GM19438 (cell line): Measurements from ENCODE around the gene KLC4.
"Not testable (repeated sequence)": the region's sequence is repeated elsewhere in the genome, so short reads cannot be mapped to it uniquely, and the experiment has no call there.

ENCODE experiments used
- ATAC-seq: cut with Tn5 transposase; IDR thresholded peaks from one replicate; pipeline ENCODE4 v1.9.1; 2021; ENCODE audit warnings: low read depth; ENCODE audit not compliant: unreplicated experiment

The KLC4 gene

DNA sequence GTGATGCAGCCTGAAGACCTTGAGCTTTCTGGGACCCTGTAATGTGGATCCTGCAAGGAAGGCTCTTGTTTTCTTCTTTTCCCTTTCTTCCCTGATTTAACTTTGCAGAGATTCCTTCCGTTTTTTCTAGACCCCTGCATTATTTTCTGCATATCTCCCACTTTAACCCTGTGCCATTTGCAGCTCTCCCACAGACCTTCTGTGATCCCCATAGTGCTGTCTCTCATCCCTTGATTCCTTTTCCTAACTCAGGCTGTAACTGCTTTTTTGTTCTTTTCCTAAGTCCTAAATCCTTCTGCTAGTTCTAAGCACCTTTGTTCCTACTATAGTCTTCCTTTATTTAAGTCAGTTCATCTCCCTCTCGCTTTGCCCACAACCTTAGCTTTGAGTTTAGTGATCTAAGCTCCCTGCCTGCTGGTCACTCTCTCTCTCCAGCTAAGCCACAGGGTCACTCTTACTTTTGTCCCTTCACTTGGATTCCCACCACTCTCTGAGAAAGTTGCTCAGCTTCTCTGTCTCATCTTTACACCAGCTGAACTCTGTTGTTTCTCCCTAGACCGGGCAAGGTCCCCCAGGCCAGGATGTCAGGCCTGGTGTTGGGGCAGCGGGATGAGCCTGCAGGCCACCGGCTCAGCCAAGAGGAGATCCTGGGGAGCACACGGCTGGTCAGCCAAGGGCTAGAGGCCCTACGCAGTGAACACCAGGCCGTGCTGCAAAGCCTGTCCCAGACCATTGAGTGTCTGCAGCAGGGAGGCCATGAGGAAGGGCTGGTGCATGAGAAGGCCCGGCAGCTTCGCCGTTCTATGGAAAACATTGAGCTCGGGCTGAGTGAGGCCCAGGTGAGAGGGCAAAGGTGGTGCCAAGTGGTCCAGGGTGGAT lies 1.6 kb downstream of the KLC4 start:
- no peak for ATAC-seq

DNA sequence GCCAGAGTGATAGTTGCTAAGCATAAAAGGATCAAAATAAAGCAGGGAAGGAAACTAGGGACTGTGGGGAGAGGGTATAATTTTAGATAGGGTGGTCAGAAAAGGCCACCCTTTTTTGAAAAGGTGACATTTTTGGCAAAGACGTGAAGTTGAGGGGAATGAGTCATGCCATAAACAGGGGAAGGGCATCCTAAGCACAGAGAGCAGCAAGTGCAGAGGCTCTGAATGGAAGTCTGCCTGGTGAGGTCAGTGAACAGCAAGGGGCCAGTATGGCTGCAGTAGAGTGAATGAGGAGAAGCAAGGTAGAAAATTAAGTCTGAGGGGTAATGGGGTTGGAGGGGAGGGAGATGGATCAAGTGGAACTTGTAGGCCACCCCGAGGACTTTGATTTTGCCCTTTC lies 2.4 kb downstream of the KLC4 start:
- ATAC-seq, result no peak

DNA sequence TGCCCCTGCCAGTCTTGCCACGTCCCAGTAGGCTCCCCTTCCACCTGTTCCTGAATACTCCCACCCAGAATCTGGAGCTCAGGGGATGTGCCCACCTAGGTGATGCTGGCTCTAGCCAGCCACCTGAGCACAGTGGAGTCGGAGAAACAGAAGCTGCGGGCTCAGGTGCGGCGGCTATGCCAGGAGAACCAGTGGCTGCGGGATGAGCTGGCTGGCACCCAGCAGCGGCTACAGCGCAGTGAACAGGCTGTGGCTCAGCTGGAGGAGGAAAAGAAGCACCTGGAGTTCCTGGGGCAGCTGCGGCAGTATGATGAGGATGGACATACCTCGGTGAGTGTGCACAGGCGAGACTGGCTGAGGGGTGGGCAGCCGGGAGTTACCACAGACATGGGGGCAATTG lies 3.4 kb downstream of the KLC4 start:
- ATAC-seq, result no peak

DNA sequence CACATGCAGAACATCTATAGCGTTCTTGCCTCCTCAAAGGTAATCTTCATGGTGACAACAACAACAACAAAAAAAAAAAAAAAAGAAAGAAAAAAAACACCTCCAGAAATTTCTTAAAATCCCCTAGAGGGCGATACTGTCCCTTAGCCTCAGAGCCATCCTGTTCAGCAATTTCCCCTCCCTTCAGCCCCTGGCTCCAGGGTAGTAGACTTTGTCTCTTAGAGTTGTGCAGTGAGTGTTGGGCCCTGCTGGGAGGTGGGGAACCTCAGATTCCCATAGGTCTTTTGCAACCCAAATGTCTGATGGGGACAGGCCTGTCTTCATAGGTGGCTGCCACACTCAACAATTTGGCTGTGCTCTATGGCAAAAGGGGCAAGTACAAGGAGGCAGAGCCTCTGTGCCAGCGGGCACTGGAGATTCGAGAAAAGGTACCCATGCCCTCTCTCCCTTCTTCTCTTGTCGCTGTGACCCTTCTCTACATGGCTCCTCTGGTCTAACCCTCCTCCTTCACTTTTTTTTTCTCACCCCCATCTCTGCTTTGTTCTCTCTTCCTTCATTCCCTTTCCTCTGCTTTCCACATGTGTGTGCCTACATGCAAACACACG lies 10.7 kb downstream of the KLC4 start:
- ATAC-seq, result no peak

DNA sequence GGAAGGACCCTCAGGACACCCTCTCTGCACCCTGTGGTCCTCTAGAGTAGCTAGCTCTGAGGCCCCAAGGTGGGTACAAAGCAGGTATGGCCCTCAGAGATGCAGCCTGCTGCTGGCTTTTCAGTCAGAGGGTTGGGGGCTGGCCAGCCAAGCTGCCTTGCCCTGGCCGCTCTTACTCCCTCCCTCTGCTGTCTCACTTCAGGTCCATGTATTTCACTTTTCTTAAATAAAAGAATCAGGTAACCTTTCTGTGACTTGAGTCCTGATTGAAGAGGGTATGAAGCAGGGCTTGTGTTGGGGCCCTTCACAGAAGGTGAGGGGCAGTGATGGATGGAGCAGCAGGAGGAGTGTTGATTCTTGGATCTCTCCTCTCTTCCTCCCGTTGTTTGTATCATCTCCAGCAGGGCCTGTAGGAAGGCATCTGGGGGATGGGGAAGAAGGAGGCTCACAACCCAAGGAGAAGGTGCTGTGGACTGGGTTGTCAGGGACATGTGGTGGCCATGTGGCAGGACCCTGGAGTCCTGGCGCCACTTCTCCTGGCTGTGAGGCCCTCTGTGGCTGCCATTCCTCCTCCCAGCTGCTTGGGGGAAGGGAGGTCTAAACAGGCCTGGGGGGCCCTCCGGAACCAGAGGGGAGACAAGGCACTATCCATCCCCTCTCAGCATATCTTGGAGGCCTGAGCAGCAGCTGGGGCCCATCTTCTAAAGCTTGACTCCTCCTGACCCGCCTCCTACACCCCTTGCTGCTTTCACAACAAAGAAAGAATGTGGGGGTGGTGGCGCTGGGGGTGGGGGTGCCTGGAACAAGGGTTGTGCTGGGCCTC lies 15.6 kb downstream of the KLC4 start:
- ATAC-seq, result no peak

DNA sequence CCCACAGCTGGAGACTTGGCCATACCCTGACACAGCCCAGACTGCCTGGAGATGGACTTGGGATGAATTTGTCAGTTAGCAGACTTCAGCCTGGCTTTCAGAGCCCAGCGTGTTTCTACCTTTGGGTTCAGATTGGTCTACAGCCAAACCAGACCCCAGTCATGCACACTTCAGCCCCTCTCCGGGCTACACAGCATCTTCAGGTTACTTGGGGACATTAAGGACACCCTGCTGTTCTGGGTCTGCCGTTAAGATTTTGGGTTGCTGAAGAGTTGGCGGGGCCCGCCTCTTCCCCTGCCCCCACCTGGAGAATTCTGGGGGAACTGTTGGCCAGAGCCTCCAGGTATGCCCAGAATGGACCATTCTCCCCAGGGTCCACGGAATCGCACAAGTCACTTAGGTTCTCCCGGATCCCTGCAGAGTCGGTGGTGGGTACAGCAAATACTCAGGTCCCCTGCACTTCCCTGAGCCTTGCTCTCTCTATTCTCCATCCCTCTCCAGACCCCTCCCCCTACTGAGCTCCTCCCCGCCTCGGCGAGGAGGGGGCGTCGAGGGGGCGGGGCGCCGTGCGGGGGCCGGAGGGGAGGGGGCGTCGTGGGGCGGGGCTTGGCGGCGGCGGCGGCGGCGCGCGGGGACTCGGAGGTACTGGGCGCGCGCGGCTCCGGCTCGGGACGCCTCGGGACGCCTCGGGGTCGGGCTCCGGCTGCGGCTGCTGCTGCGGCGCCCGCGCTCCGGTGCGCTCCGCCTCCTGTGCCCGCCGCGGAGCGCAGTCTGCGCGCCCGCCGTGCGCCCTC lies 16.4 kb downstream of the KLC4 start, which contains the start of gene PTK7:
Gene PTK7 (plus strand): TSS at position 645 of the 794 bp plus-strand sequence. CDS start 175 bp downstream, outside the sequence.
- ATAC-seq, result no peak

DNA sequence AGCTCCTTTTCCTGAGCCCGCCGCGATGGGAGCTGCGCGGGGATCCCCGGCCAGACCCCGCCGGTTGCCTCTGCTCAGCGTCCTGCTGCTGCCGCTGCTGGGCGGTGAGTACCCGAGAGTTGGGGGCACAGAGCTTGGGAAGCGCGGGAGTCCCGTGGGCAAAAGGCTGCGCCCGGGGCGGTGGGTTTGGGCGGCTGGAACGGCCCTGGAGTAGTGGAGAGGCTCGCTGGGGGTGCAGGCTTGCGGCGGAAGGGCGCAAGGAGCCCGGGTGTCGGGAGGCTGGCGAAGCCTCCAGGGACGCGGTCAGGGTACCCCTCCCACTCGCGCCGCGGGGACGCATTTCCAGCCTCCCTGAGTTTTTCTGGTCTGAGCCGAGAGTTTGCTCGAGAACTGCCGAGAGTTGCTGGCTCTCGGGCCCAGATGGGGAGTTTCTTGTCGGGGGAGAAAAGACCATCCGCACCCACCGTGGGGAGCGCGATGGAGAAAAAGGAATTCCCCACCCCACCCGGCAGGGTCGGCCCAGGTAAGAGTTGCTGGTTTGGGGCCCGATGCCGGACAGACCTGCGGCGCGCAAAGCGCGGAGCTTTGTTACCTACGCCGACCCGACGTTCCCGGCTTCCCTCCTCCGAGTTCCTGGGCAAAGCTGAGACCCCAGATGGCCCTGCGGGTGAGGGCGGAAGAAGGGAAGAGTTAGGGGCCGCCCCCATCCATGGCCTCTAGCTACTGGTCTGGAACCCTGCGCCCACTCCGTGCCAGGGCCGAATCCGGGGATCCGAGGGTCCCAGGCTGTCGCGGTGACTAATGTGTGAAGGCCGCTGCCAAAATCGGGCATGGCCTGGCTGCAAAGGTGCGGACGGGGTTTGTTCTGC lies 17.3 kb downstream of the KLC4 start:
- ATAC-seq, result no peak

DNA sequence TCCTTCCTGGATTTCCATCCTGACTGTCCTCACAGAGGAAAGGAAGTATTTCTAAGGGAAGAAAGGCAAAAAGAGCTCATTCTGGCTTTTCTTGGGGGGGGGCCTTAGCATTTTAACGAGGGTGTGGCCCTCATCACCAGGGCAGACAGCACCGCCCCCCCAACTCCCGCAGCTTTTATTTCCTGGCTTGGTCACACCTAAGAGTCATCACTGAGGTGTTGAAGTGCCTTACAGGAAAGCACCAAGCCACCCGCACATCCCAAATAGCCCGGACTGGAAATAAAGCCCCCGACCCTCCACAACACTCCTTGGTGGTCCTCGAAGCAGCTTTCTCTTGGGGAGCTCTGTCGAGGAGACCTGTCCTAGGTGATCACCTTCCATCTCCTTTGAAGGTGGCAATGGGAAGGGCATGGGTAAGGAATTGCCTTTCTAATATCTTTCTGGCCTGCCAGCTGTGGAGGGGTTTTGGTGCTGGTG lies 17.9 kb downstream of the KLC4 start:
- ATAC-seq, result no peak

DNA sequence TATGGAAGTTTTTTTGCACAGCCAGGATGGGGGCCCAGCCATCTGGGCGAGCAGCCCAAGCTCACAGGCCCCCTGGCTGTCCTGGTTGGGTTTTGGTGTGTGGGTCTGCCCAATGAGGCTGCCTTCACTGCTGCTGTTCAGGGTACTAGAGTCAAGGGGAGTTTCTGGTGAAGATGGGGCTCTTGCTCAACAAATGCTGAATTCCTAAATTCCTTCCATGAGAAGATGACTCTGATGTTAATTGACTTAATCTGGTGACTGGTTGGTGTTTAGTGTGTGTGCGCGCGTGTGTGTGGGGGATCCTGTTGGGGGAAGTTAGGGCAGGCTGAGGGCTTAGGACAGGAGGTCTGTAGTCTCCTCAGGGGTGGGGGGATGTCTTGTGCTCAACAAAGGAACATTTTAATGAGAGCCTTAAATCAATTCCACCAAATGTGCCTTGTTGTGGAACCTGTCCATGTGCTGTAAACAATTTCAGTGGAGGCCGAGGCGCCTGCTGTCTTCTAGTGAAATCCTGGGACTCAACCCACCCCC lies 18.6 kb downstream of the KLC4 start:
- no peak for ATAC-seq

DNA sequence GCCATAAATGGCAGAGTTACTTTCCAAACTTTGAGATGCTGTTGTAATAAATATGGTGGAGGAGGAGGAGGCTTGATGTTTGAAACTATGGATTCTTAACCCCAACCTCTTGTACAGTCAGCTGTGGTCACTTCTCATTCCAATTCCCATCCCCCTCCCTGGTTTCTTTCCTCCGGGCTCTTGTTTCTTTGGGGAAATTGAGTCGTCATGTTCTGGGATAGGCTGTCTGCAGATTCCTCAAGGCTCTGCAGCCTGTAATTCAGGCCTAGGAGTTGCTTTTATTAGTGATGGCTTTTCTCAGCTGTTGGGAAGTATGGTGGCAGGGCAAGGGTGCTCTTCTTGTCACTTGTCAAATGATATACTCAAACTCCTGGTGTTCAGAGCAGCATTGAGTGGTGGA lies 19.3 kb downstream of the KLC4 start:
- no peak for ATAC-seq

DNA sequence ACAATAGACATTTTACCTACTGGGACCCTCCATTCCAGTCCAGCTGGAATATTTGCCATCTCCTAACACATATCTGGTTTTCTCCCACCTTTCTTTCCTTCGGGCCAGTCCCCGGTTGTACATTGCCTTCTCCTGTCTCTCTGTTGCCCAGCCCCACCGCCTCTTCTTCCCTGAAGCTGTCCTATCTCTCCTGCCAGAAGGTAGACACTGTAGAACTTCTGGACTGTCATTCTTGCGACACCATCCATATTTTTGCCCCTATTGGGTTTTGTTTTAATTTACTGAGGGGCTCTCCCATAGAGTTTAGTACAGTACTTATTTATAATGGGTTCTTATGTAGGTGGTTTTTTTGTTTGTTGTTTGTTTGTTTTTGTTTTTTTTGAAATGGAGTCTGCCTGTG lies 21.6 kb downstream of the KLC4 start:
- ATAC-seq, result no peak

DNA sequence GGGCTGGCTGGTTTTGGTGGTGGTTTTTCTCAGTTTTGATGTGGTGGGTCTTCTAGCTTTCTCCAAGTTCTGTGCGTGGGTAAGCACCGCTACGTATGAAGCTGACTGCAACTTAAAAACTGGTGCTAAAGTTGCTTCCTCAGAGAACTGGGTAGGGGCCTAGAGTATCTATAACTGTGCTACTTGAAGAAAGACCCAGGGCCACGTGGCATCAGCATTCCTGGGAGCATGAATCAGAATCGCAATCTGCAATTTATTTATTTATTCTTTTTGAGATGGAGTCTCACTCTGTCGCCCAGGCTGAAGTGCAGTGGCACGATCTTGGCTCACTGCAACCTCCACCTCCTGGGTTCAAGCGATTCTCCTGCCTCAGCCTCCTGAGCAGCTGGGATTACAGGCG lies 22.5 kb downstream of the KLC4 start:
- ATAC-seq, result not testable (repeated sequence)

DNA sequence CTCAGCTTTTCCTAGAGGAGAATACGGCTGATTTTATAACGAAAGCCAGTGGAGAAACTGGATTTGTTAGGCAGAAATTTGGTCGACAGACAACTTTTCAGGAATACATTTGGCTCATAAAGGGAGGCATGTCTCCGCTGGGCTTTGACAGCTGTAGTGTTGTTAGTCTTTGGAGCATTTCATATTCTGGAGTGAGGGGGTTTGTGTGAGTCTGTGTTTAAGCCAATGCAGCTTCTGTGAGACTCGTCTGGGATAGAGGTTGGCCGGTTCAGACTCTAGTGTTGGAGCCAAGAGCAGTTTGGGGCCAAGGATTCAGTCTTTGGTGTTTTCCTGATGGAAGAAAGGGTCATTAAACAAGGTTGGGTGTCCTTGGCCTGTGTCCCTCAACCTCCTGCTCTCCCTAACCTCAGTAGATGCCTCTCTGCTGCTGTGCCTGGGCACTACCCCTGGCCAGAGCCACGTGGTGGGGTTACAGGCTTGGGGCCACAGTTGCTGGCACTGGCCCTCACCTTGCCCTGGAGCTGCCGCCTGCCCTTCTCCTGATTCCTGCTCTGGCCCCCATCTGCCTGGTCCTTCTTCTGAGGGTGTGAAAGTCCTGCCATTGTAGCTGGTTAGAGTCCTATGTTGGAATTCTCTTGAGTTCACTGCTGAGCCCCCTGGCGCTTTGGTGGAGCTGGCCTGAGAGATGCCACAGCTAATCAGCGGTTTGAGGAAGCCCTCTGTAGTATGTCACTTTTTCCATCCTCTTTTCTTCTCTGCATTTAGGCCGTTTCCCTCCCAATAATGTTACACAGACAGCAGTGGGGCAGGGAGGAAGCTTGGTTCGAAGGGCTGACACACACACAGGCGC lies 23.6 kb downstream of the KLC4 start:
- ATAC-seq, result no peak

DNA sequence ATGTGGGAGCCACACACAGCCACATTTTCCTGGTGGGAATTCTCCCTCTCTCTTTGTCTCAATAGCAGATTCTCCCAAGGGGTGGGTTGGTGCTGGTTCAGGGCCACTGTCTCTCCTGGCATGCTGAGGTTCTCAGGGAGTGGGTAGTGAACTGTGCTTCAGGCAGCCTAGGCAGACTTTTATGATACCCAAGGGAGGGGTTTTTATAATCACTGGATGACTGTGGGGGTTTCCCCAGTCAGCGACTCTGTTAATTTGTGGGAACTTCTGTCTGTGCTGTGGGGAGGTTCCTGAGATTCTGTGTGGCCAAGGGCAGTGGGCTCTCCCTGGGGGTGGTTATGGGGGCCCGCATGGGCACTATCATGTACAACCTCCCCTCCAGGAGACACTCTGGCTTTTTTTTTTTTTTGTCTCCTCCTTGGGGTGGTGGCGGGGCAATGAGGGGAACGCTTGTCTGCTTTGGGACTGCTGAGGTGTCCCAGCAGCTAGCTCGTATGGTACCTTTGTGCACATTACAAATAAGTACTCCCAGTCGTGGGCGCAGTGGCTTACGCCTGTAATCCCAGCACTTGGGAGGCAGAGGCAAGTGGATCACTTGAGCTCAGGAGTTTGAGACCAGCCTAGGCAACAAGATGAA lies 26.7 kb downstream of the KLC4 start:
- ATAC-seq, result no peak

DNA sequence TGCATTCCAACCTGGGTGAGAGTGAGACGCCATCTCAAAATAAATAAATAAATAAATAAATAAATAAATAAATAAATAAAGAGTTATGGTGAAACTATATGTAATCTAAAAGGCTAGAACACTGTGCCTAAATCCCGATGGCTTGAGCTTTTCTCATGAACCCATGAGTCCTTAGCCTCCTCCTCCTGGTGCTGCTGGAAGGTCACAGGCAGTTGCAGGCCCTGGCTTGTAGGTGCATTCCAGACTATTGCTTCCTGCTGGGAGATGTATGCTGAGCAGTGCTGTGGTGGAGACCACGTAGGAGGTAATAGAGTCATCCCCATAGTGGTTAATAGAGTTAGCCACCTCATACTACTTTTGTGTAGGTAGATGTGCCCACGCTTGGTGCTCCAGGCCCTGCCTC lies 29.2 kb downstream of the KLC4 start:
- no peak for ATAC-seq

DNA sequence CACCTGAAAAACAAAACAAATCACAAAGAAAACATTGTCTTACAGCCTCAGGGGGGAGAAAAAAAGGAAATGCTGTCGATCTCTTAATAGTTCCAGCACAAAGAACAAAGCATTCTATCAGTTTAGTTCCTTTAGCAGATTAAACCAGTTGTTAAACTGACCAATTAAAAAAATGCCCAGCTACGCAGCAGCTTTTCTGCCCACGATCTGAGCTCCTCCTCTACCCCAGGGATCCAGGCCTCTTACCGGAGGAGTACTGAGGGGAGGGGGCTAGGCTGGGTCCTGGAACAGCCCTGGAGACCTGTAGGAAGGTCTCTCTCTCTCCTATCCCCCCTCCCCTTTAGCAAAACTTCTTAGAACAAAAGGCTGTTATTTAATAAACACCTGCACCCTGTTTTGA lies 30.0 kb downstream of the KLC4 start:
- ATAC-seq, result no peak

DNA sequence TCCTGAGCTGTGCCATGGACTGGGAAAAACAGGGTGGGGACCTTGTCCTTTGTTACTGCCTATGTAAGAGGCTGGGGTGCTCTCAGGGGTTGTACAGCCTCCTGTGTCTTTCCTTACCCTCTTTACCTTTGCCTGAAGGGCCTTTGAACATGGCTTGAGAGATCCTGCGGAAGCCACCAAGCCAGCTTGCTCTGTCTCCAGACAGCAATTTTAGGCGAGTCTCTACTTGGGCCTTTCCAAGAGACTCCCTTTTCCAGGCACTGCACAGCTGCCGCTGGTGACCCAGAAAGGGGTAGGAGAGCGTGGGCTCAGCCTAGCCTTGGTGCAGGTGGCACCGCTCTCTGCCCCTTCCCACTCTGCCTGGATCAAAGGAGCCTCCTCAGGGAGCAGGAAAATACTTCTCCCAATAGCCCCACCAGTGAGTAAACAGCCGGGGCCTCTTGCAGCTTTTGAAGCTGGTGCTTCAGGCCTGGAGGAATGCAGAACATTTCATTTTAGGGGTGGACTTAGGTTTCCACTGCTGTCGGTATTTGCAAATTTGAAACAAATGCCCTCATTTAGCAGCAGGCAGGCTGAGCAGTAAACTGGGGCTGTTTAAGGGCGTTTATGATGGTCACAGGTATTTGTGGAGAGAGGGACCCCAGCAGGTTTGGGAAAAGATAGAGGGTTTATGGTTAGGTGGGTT lies 30.6 kb downstream of the KLC4 start:
- ATAC-seq, result no peak
